ENCODE data around the gene CREB3L4.
A peak's percentile ranks its signal among the peaks of the same experiment; 100 is the strongest.

Gene CREB3L4

GRCh38 chr1:153937331-153937730 lies 30.4 kb upstream of the CREB3L4 start:
- DNase-seq: no peak

- no peak for DNase-seq
Observed at GRCh38 chr1:153938996-153939395, 28.7 kb upstream of the CREB3L4 start.

GRCh38 chr1:153939476-153939875 lies 28.2 kb upstream of the CREB3L4 start:
- DNase-seq: no peak

- DNase-seq: no peak
Observed at GRCh38 chr1:153940756-153941155, 26.9 kb upstream of the CREB3L4 start.

- no peak for DNase-seq
Observed at GRCh38 chr1:153941826-153942725, 25.6 kb upstream of the CREB3L4 start.

- no peak for DNase-seq
Observed at GRCh38 chr1:153942766-153943549, 24.7 kb upstream of the CREB3L4 start.

- no peak for DNase-seq
Observed at GRCh38 chr1:153944005-153944826, 23.5 kb upstream of the CREB3L4 start.

GRCh38 chr1:153944827-153945117 lies 22.9 kb upstream of the CREB3L4 start:
- DNase-seq: no peak

- DNase-seq: no peak
Observed at GRCh38 chr1:153945131-153945794, 22.4 kb upstream of the CREB3L4 start.

- DNase-seq: peak; percentile 78
Observed at GRCh38 chr1:153945795-153946621, 21.7 kb upstream of the CREB3L4 start.

- peak; percentile 99 for DNase-seq
Observed at GRCh38 chr1:153946622-153947241, 21.0 kb upstream of the CREB3L4 start, which contains the start of gene DENND4B. Gene DENND4B, minus strand, starts transcription at chr1:153946718. Its CDS starts 2,344 bp downstream, at chr1:153944374.

GRCh38 chr1:153951183-153951582 lies 16.5 kb upstream of the CREB3L4 start:
- DNase-seq: no peak

- no peak for DNase-seq
Observed at GRCh38 chr1:153951801-153952200, 15.9 kb upstream of the CREB3L4 start.

GRCh38 chr1:153953859-153954365 lies 13.8 kb upstream of the CREB3L4 start:
- DNase-seq: no peak

- DNase-seq: no peak
Observed at GRCh38 chr1:153954826-153955225, 12.9 kb upstream of the CREB3L4 start.

- no peak for DNase-seq
Observed at GRCh38 chr1:153956997-153957715, 10.5 kb upstream of the CREB3L4 start.

- DNase-seq: no peak
Observed at GRCh38 chr1:153957744-153958110, 10.0 kb upstream of the CREB3L4 start.

- peak; percentile 93 for DNase-seq
Observed at GRCh38 chr1:153958111-153958960, 9.4 kb upstream of the CREB3L4 start, which contains the start of gene CRTC2. Gene CRTC2, minus strand, starts transcription at chr1:153958612. Its CDS starts 115 bp downstream, at chr1:153958497.

GRCh38 chr1:153958961-153959260 lies 8.8 kb upstream of the CREB3L4 start:
- no peak for DNase-seq
